Uterus (tissue), 2 donors: Measurements from ENCODE around the gene NQO2.

Experiments
- POLR2A ChIP-seq, 2 donors: fragments of 450-650 bp; IDR thresholded peaks; one replicate each; pipeline ENCODE4 v1.6.1; 2016; ENCODE audit warnings: antibody characterized with exemption in 2 of 2, mild to moderate bottlenecking in 1 of 2, moderate library complexity in 1 of 2
- TF ChIP-seq, protein P1 (sequence below), 4 experiments: fragments of 200-600 bp in 2 of 4; fragments of 450-650 bp in 2 of 4; sonication (generic) in 2 of 4; IDR thresholded peaks; one replicate each; pipeline ENCODE4 v1.5.1; 2016 to 2019; ENCODE audit warnings: antibody characterized with exemption in 4 of 4, mild to moderate bottlenecking in 2 of 4, moderate library complexity in 1 of 4

DNA sequence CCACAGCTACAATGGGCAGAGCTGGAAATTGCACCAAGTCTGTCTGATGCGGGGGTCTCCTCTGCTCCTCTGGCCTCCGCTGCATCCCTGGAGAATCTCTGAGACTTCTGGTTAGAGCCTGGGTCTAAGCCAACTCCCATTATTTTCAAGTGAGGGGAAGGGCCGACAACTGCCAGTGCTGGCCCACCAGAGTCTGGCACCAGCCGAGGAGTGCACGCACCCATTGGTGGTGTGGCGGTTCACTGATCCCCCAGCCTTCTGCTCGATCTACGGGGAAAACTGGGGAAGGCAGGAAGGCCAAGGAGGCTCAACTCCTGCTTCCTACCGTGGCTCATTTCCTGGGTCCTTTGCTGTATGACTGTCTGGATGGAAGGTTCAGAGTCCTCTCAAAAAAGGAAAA, 6.2 kb downstream of the NQO2 start:
- TF ChIP-seq, protein P1, sequence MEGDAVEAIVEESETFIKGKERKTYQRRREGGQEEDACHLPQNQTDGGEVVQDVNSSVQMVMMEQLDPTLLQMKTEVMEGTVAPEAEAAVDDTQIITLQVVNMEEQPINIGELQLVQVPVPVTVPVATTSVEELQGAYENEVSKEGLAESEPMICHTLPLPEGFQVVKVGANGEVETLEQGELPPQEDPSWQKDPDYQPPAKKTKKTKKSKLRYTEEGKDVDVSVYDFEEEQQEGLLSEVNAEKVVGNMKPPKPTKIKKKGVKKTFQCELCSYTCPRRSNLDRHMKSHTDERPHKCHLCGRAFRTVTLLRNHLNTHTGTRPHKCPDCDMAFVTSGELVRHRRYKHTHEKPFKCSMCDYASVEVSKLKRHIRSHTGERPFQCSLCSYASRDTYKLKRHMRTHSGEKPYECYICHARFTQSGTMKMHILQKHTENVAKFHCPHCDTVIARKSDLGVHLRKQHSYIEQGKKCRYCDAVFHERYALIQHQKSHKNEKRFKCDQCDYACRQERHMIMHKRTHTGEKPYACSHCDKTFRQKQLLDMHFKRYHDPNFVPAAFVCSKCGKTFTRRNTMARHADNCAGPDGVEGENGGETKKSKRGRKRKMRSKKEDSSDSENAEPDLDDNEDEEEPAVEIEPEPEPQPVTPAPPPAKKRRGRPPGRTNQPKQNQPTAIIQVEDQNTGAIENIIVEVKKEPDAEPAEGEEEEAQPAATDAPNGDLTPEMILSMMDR (IDR thresholded peaks at IDR 0.05) = no peak
- no peak for TF ChIP-seq POLR2A (IDR thresholded peaks at IDR 0.05)
